HEK293 (cell line): ENCODE results near the gene CDK16.

ENCODE experiments used
- CTCF ChIA-PET: fragments of 350-600 bp; formaldehyde crosslinking; extraction: SDS; loops from one replicate; lab custom pipeline; 2021; ENCODE audit warnings: antibody characterized with exemption; lab: Yijun Ruan, JAX
- POLR2A ChIA-PET: fragments of 300-600 bp; formaldehyde crosslinking; extraction: SDS; loops from one replicate; lab custom pipeline; 2020; ENCODE audit warnings: antibody characterized with exemption, inconsistent platforms; lab: Yijun Ruan, JAX
- H3K27ac ChIP-seq: fragments of 200-500 bp; sonication (Bioruptor generic); 2 replicates; pipeline ENCODE4 v1.5.1; 2014; ENCODE audit warnings: low read depth, low read length, control low read depth, inconsistent platforms; ENCODE audit errors: extremely low read depth
- H3K36me3 ChIP-seq, 2 experiments: fragments of 200-500 bp in 1 of 2; sonication (Bioruptor generic) in 1 of 2; 1 replicate in 1 of 2; 2 replicates in 1 of 2; pipeline ENCODE4 v1.5.1; 2014 to 2017; ENCODE audit warnings: inconsistent platforms in 2 of 2, low read length in 2 of 2; ENCODE audit not compliant: control insufficient read depth in 2 of 2, insufficient read depth in 1 of 2
- H3K4me1 ChIP-seq: fragments of 200-500 bp; sonication (Bioruptor generic); 2 replicates; pipeline ENCODE4 v1.5.1; 2014; ENCODE audit warnings: mild to moderate bottlenecking, low read length, inconsistent platforms; ENCODE audit not compliant: control insufficient read depth, insufficient read depth
- H3K4me3 ChIP-seq: 2 replicates; pipeline ENCODE4 v1.5.1; 2011; ENCODE audit warnings: low read depth, mild to moderate bottlenecking, control low read depth, low read length, moderate library complexity
- H3K9me3 ChIP-seq: fragments of 200-500 bp; sonication (Bioruptor generic); 2 replicates; pipeline ENCODE4 v1.5.1; 2014; ENCODE audit warnings: low read depth, low read length, inconsistent platforms; ENCODE audit not compliant: control insufficient read depth, insufficient read depth
- EGR2 ChIP-seq: fragments of 450-650 bp; formaldehyde crosslinking; IDR thresholded peaks from 2 replicates; pipeline ENCODE4 v1.5.1; 2016; ENCODE audit warnings: low read depth, missing biosample characterization, missing genetic modification characterization
- IKZF3 ChIP-seq: fragments of 450-650 bp; IDR thresholded peaks from 2 replicates; pipeline ENCODE4 v1.5.0; 2018; ENCODE audit warnings: missing biosample characterization, mild to moderate bottlenecking, missing genetic modification characterization, moderate library complexity
- MEIS1 ChIP-seq: sonication (generic); formaldehyde crosslinking; IDR thresholded peaks from 2 replicates; pipeline ENCODE4 v1.8.1; 2022; ENCODE audit warnings: missing genetic modification reagents, mild to moderate bottlenecking, borderline replicate concordance
- SETDB1 ChIP-seq: IDR thresholded peaks from one replicate; pipeline ENCODE4 v1.6.1; 2017; ENCODE audit warnings: mild to moderate bottlenecking, low read length, moderate library complexity, mixed read lengths; ENCODE audit not compliant: insufficient read length
- SP2 ChIP-seq: fragments of 450-650 bp; formaldehyde crosslinking; IDR thresholded peaks from 2 replicates; pipeline ENCODE4 v1.5.1; 2016; ENCODE audit warnings: missing biosample characterization, missing genetic modification characterization
- SP3 ChIP-seq: fragments of 450-650 bp; formaldehyde crosslinking; IDR thresholded peaks from 2 replicates; pipeline ENCODE4 v1.5.1; 2016; ENCODE audit warnings: missing biosample characterization, missing genetic modification characterization
- TRIM28 ChIP-seq: IDR thresholded peaks from 2 replicates; pipeline ENCODE4 v1.6.1; 2011; ENCODE audit warnings: low read length, control low read depth, borderline replicate concordance
- YY2 ChIP-seq: fragments of 450-650 bp; formaldehyde crosslinking; IDR thresholded peaks from 2 replicates; pipeline ENCODE4 v1.5.1; 2016; ENCODE audit warnings: missing biosample characterization, missing genetic modification characterization
- ZBTB48 ChIP-seq: fragments of 450-650 bp; formaldehyde crosslinking; IDR thresholded peaks from 2 replicates; pipeline ENCODE4 v1.5.1; 2016; ENCODE audit warnings: missing biosample characterization, missing genetic modification characterization
- ZBTB49 ChIP-seq: fragments of 450-650 bp; formaldehyde crosslinking; IDR thresholded peaks from 2 replicates; pipeline ENCODE4 v1.5.1; 2016; ENCODE audit warnings: missing biosample characterization, missing genetic modification characterization, low read depth
- ZBTB8A ChIP-seq: fragments of 450-650 bp; formaldehyde crosslinking; IDR thresholded peaks from 2 replicates; pipeline ENCODE4 v1.5.1; 2016; ENCODE audit warnings: missing biosample characterization, missing genetic modification characterization
- ZFHX2 ChIP-seq: fragments of 450-650 bp; formaldehyde crosslinking; conservative IDR thresholded peaks from 2 replicates; pipeline ENCODE4 v1.5.1; 2016; ENCODE audit warnings: missing biosample characterization, missing genetic modification characterization
- ZNF121 ChIP-seq: fragments of 450-650 bp; formaldehyde crosslinking; IDR thresholded peaks from 2 replicates; pipeline ENCODE4 v1.5.1; 2016; ENCODE audit warnings: missing biosample characterization, missing genetic modification characterization
- ZNF221 ChIP-seq: fragments of 450-650 bp; formaldehyde crosslinking; IDR thresholded peaks from 2 replicates; pipeline ENCODE4 v1.5.1; 2017; ENCODE audit warnings: missing biosample characterization, missing genetic modification characterization, borderline replicate concordance
- ZNF23 ChIP-seq: fragments of 450-650 bp; formaldehyde crosslinking; IDR thresholded peaks from 2 replicates; pipeline ENCODE4 v1.5.1; 2016; ENCODE audit warnings: missing biosample characterization, missing genetic modification characterization, borderline replicate concordance
- ZNF26 ChIP-seq: fragments of 450-650 bp; formaldehyde crosslinking; IDR thresholded peaks from 2 replicates; pipeline ENCODE4 v1.5.1; 2016; ENCODE audit warnings: missing biosample characterization, missing genetic modification characterization
- ZNF266 ChIP-seq: fragments of 450-650 bp; formaldehyde crosslinking; IDR thresholded peaks from 2 replicates; pipeline ENCODE4 v1.5.1; 2016; ENCODE audit warnings: missing biosample characterization, missing genetic modification characterization, low read depth
- ZNF335 ChIP-seq: fragments of 450-650 bp; formaldehyde crosslinking; conservative IDR thresholded peaks from 2 replicates; pipeline ENCODE4 v1.5.1; 2016; ENCODE audit warnings: missing biosample characterization, missing genetic modification characterization
- ZNF341 ChIP-seq: fragments of 450-650 bp; formaldehyde crosslinking; IDR thresholded peaks from 2 replicates; pipeline ENCODE4; 2016; ENCODE audit warnings: low read depth, missing biosample characterization, missing genetic modification characterization
- ZNF350 ChIP-seq: fragments of 450-650 bp; formaldehyde crosslinking; IDR thresholded peaks from 2 replicates; pipeline ENCODE4 v1.5.0; 2017; ENCODE audit warnings: missing biosample characterization, mild to moderate bottlenecking, missing genetic modification characterization
- ZNF354C ChIP-seq: fragments of 450-650 bp; formaldehyde crosslinking; IDR thresholded peaks from 2 replicates; pipeline ENCODE4 v1.5.1; 2016; ENCODE audit warnings: missing biosample characterization, missing genetic modification characterization, low read depth, borderline replicate concordance
- ZNF366 ChIP-seq: fragments of 450-650 bp; formaldehyde crosslinking; conservative IDR thresholded peaks from 2 replicates; pipeline ENCODE4 v1.5.1; 2016; ENCODE audit warnings: missing biosample characterization, missing genetic modification characterization
- ZNF394 ChIP-seq: fragments of 450-650 bp; formaldehyde crosslinking; IDR thresholded peaks from 2 replicates; pipeline ENCODE4 v1.5.1; 2016; ENCODE audit warnings: missing biosample characterization, missing genetic modification characterization, mild to moderate bottlenecking, moderate library complexity, borderline replicate concordance
- ZNF48 ChIP-seq: fragments of 450-650 bp; formaldehyde crosslinking; IDR thresholded peaks from 2 replicates; pipeline ENCODE4 v1.5.1; 2016; ENCODE audit warnings: missing biosample characterization, missing genetic modification characterization
- ZNF544 ChIP-seq: fragments of 450-650 bp; formaldehyde crosslinking; IDR thresholded peaks from 2 replicates; pipeline ENCODE4 v1.5.0; 2017; ENCODE audit warnings: missing biosample characterization, missing genetic modification characterization
- ZNF558 ChIP-seq: fragments of 450-650 bp; formaldehyde crosslinking; IDR thresholded peaks from 2 replicates; pipeline ENCODE4 v1.5.1; 2016; ENCODE audit warnings: missing biosample characterization, missing genetic modification characterization
- ZNF707 ChIP-seq: fragments of 450-650 bp; formaldehyde crosslinking; IDR thresholded peaks from 2 replicates; pipeline ENCODE4 v1.5.1; 2016; ENCODE audit warnings: missing biosample characterization, missing genetic modification characterization
- ZNF837 ChIP-seq: fragments of 450-650 bp; formaldehyde crosslinking; IDR thresholded peaks from 2 replicates; pipeline ENCODE4 v1.5.1; 2016; ENCODE audit warnings: missing biosample characterization, missing genetic modification characterization
- ZXDB ChIP-seq: fragments of 450-650 bp; formaldehyde crosslinking; IDR thresholded peaks from 2 replicates; pipeline ENCODE4 v1.5.1; 2016; ENCODE audit warnings: missing biosample characterization, missing genetic modification characterization
- TF ChIP-seq, protein P1 (sequence below): fragments of 450-650 bp; formaldehyde crosslinking; IDR thresholded peaks from 2 replicates; pipeline ENCODE4 v1.5.1; 2016; ENCODE audit warnings: missing biosample characterization, missing genetic modification characterization
- TF ChIP-seq, protein P2 (sequence below): fragments of 450-650 bp; formaldehyde crosslinking; IDR thresholded peaks from 2 replicates; pipeline ENCODE4; 2016; ENCODE audit warnings: missing biosample characterization, missing genetic modification characterization
- TF ChIP-seq, protein P3 (sequence below): fragments of 450-650 bp; formaldehyde crosslinking; IDR thresholded peaks from 2 replicates; pipeline ENCODE4 v1.5.1; 2016; ENCODE audit warnings: missing biosample characterization, missing genetic modification characterization

The CDK16 gene

GRCh38 chrX:47191331-47191730 is 27.1 kb upstream of the CDK16 start:
- Histone ChIP-seq H3K36me3 (peaks cover 3 to 26% of the 10 kb centered on the region in 2 experiments; a peak in 2 of 3 replicates), H3K4me1 (peaks cover 10% of the 10 kb centered on the region; the same call in 1 of the 2 replicates), H3K27ac (no peak overlapping the region; the same call in 1 of the 2 replicates), H3K9me3 (no peaks in the 10 kb centered on the region), H3K4me3 (peak overlapping the region; percentile 49)
- ChIA-PET POLR2A (interaction anchor here (0.7 to 2.4 kb wide), 8 partner anchors 11 to 459 kb away, joined by 3 to 26 read pairs (median 4); partner anchors contain the start of genes ELK1, NDUFB11 and RBM10), CTCF (interaction anchor here (0.6 to 2.1 kb wide), 5 partner anchors 180 to 556 kb away, joined by 3 to 11 read pairs (median 5); no protein-coding TSS in a partner anchor)
- TF ChIP-seq SETDB1 (no peak), MEIS1 (CRISPR knock-in tag) (no peak), SP3 (tag by site-specific recombination) (peak; percentile 49), ZNF221 (no peak), ZNF707 (tag by site-specific recombination) (no peak), ZNF837 (tag by site-specific recombination) (no peak), SP2 (peak; percentile 48), IKZF3 (no peak), TRIM28 (no peak), ZBTB48 (tag by site-specific recombination) (no peak), ZNF366 (tag by site-specific recombination) (no peak), ZXDB (0 out of 2 replicates have a peak, but pooled peaks have one; percentile 11), EGR2 (no peak), ZBTB8A (tag by site-specific recombination) (no peak), ZNF266 (tag by site-specific recombination) (no peak), ZNF23 (tag by site-specific recombination) (no peak), ZNF394 (tag by site-specific recombination) (no peak), ZFHX2 (no peak), ZBTB49 (tag by site-specific recombination) (no peak), ZNF121 (tag by site-specific recombination) (no peak), ZNF48 (tag by site-specific recombination) (no peak), ZNF544 (no peak), YY2 (tag by site-specific recombination) (no peak), ZNF354C (tag by site-specific recombination) (no peak), ZNF341 (tag by site-specific recombination) (no peak), ZNF26 (tag by site-specific recombination) (no peak), ZNF335 (tag by site-specific recombination) (peak; percentile 28), ZNF350 (no peak), ZNF558 (tag by site-specific recombination) (no peak)
- TF ChIP-seq, protein P1, sequence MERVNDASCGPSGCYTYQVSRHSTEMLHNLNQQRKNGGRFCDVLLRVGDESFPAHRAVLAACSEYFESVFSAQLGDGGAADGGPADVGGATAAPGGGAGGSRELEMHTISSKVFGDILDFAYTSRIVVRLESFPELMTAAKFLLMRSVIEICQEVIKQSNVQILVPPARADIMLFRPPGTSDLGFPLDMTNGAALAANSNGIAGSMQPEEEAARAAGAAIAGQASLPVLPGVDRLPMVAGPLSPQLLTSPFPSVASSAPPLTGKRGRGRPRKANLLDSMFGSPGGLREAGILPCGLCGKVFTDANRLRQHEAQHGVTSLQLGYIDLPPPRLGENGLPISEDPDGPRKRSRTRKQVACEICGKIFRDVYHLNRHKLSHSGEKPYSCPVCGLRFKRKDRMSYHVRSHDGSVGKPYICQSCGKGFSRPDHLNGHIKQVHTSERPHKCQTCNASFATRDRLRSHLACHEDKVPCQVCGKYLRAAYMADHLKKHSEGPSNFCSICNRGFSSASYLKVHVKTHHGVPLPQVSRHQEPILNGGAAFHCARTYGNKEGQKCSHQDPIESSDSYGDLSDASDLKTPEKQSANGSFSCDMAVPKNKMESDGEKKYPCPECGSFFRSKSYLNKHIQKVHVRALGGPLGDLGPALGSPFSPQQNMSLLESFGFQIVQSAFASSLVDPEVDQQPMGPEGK (tag by site-specific recombination) = no peak; the same call in 1 of the 2 replicates
- TF ChIP-seq, protein P2, sequence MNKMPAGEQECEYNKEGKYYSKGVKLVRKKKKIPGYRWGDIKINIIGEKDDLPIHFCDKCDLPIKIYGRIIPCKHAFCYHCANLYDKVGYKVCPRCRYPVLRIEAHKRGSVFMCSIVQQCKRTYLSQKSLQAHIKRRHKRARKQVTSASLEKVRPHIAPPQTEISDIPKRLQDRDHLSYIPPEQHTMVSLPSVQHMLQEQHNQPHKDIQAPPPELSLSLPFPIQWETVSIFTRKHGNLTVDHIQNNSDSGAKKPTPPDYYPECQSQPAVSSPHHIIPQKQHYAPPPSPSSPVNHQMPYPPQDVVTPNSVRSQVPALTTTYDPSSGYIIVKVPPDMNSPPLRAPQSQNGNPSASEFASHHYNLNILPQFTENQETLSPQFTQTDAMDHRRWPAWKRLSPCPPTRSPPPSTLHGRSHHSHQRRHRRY = no peak
- TF ChIP-seq, protein P3, sequence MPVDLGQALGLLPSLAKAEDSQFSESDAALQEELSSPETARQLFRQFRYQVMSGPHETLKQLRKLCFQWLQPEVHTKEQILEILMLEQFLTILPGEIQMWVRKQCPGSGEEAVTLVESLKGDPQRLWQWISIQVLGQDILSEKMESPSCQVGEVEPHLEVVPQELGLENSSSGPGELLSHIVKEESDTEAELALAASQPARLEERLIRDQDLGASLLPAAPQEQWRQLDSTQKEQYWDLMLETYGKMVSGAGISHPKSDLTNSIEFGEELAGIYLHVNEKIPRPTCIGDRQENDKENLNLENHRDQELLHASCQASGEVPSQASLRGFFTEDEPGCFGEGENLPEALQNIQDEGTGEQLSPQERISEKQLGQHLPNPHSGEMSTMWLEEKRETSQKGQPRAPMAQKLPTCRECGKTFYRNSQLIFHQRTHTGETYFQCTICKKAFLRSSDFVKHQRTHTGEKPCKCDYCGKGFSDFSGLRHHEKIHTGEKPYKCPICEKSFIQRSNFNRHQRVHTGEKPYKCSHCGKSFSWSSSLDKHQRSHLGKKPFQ (tag by site-specific recombination) = no peak
